Peyer's patch (tissue), 4 donors: ENCODE data around the gene CRTC1. TPM values are rescaled to one million over a fixed set of nuclear protein-coding genes. Genes with fewer than 3 reads are reported as not detected.
"Not testable (repeated sequence)": the region's sequence is repeated elsewhere in the genome, so short reads cannot be mapped to it uniquely, and the experiment has no call there.

ENCODE experiments used
- DNase-seq, 3 donors: peaks; one replicate each; pipeline ENCODE4 v3.0.0-alpha.2; 2017 to 2019
- H3K27ac ChIP-seq, 4 donors: fragments of 200-600 bp; sonication (generic); one replicate each; pipeline ENCODE4 v1.5.1; 2016 to 2019
- H3K27me3 ChIP-seq, 2 donors: fragments of 200-600 bp; sonication (generic); one replicate each; pipeline ENCODE4 v1.5.1; 2019
- H3K36me3 ChIP-seq, 3 donors: fragments of 200-600 bp; sonication (generic); one replicate each; pipeline ENCODE4 v1.5.1; 2016 to 2019
- H3K4me1 ChIP-seq, 4 donors: fragments of 200-600 bp; sonication (generic); one replicate each; pipeline ENCODE4 v1.5.1; 2016 to 2019
- H3K4me3 ChIP-seq, 4 donors: fragments of 200-600 bp; sonication (generic); 1 replicate in 3 of 4; 2 replicates in 1 of 4; pipeline ENCODE4 v1.5.1; 2016 to 2019; ENCODE audit warnings: mild to moderate bottlenecking in 1 of 4
- H3K9me3 ChIP-seq, 4 donors: fragments of 200-600 bp; sonication (generic); one replicate each; pipeline ENCODE4 v1.5.1; 2016 to 2019; ENCODE audit warnings: mild to moderate bottlenecking in 1 of 4
- CTCF ChIP-seq, 6 experiments: fragments of 450-650 bp in 4 of 6; fragments of 200-600 bp in 2 of 6; sonication (generic) in 1 of 6; IDR thresholded peaks; one replicate each; pipeline ENCODE4 v1.5.1; 2017 to 2019; ENCODE audit warnings: antibody characterized with exemption in 6 of 6, mild to moderate bottlenecking in 3 of 6, moderate library complexity in 1 of 6
- POLR2A ChIP-seq, 2 donors: fragments of 450-650 bp; IDR thresholded peaks; one replicate each; pipeline ENCODE4 v1.5.1; 2017; ENCODE audit warnings: antibody characterized with exemption in 2 of 2, mild to moderate bottlenecking in 2 of 2, moderate library complexity in 2 of 2
- total RNA-seq, 4 donors: library from RNA; depleted of rRNA; stranded (reverse); fragments of >200 nt; gene quantifications; one replicate each; pipeline ENCODE4 v1.1.0, GENCODE V29; 2016

CRTC1 gene
- total RNA-seq, 4 donors from 2014 or later, result 5.1 to 21.5 (median 9.4) TPM

DNA sequence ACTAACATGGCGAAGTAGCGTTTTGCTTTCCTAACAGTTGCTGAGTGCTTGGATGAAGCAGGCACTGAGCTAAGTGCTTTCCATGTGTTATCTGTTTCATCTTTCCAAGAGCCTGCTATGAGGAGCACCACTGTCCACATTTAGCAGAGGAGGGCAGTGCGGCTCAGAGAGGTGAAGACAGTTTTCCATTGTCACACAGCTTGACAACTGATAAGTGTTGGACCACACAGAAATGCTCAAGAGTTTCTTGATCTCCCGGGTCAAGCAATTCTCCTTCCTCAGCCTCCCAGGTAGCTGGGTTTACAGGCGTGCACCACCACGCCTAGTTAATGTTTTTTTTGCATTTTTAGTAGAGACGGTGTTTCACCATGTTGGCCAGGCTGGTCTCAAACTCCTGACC is 6.8 kb upstream of the CRTC1 start:
- H3K27me3 ChIP-seq, result no peaks in the 10 kb centered on the region
- H3K9me3 ChIP-seq, result no peaks in the 10 kb centered on the region
- no peak overlapping the region for H3K4me3 ChIP-seq
- H3K27ac ChIP-seq, result no peak overlapping the region
- no peaks in the 10 kb centered on the region for H3K36me3 ChIP-seq
- peaks cover 0 to 12% (median 0%) of the 10 kb centered on the region in 4 donors for H3K4me1 ChIP-seq
- no peak for DNase-seq
- TF ChIP-seq POLR2A (IDR thresholded peaks at IDR 0.05) (no peak), CTCF (IDR thresholded peaks at IDR 0.05) (no peak)

DNA sequence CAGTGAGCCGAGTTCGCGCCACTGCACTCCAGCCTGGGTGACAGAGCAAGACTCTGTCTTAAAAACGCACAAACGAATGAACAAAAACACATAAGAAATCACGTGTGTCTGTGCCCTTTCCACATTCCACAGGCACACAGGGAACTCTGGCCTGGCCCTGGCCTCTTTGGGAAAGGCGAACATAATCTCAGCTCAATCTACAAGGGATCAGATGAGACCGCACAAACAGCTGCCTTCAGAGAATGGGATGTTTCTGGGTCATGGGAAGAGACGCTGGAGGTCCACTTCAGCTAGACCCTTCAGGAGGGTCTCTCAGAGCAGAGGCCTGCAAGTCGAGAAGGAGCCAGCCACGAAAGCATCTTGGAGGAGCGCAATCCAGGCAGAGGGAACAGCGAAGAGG is 6.3 kb upstream of the CRTC1 start:
- H3K4me1 ChIP-seq, result peaks cover 0 to 12% (median 0%) of the 10 kb centered on the region in 4 donors
- no peak for DNase-seq
- H3K27ac ChIP-seq, result no peak overlapping the region
- no peaks in the 10 kb centered on the region for H3K27me3 ChIP-seq
- no peaks in the 10 kb centered on the region for H3K9me3 ChIP-seq
- TF ChIP-seq CTCF (IDR thresholded peaks at IDR 0.05) (no peak), POLR2A (IDR thresholded peaks at IDR 0.05) (no peak)
- H3K36me3 ChIP-seq, result no peaks in the 10 kb centered on the region
- H3K4me3 ChIP-seq, result no peak overlapping the region

- H3K4me3 ChIP-seq, H3K9me3 ChIP-seq, H3K36me3 ChIP-seq, H3K27me3 ChIP-seq, H3K27ac ChIP-seq, DNase-seq: not testable (repeated sequence)
- H3K4me1 ChIP-seq, result peaks cover 0 to 26% (median 10%) of the 10 kb centered on the region in 4 donors
Observed at GRCh38 chr19:18680148-18680547, 3.3 kb upstream of the CRTC1 start.

DNA sequence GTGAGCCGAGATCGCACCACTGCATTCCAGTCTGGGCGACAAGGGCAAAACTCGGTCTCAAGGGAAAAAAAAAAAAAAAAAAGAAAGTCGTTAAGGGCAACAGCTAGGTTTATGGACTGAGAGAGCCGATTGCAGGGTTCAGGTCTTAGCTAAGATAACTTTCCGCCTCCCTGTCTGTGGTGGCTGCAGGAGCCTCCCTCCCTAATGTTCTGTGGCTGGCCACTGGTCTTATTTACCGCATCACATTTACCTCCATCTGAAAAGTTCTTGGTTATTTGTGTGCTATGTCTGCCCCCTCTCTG is 722 bp upstream of the CRTC1 start:
- no peaks in the 10 kb centered on the region for H3K36me3 ChIP-seq
- DNase-seq, result no peak
- no peaks in the 10 kb centered on the region for H3K9me3 ChIP-seq
- H3K4me3 ChIP-seq, result peak overlapping the region; percentile 53 to 88 (median 64)
- H3K27me3 ChIP-seq, result no peaks in the 10 kb centered on the region
- peaks cover 0 to 28% (median 10%) of the 10 kb centered on the region in 4 donors for H3K4me1 ChIP-seq
- H3K27ac ChIP-seq, result peak overlapping the region in 3 of 4 donors; percentile 71 to 85 (median 81)
- TF ChIP-seq CTCF (IDR thresholded peaks at IDR 0.05), result no peak
- TF ChIP-seq POLR2A (IDR thresholded peaks at IDR 0.05), result no peak

DNA sequence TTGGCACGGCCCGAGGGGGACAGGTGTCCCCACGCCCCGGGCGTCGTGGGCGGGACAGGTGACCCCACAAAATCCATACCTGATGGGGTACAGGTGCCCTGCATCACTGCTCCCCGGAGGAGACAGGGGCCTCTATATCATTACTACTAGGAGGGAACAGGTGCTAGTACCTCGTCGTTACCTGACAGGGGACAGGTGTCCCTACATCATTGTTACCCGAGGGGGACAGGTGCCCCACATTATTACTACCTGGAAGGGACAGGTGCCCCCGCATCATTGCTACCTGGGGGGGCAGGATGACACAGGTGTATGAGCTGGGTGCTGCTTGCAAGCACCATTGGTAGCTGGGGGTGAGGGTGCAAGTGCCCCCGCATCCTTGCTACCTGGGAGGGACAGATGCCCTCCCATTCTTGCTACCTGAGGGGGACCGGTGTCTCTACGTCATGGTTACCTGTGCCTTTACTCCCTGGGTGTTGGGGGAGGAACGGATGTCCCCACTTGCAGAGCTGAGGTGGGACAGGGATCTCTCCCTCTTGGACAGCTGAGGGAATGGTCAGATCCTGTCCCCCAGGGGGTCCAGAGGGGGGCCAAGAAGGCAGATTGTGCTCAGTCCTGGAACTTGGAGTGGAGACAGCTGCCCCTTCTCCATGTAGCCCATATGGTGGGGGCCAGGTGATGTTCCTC is 620 bp downstream of the CRTC1 start:
- H3K36me3 ChIP-seq, result no peaks in the 10 kb centered on the region
- no peaks in the 10 kb centered on the region for H3K9me3 ChIP-seq
- H3K4me3 ChIP-seq, result peak overlapping the region; percentile 53 to 88 (median 64)
- H3K4me1 ChIP-seq, result peaks cover 0 to 18% (median 10%) of the 10 kb centered on the region in 4 donors
- H3K27me3 ChIP-seq, result no peaks in the 10 kb centered on the region
- H3K27ac ChIP-seq, result peak overlapping the region in 3 of 4 donors; percentile 71 to 86 (median 85)
- DNase-seq, result no peak
- no peak for TF ChIP-seq CTCF (IDR thresholded peaks at IDR 0.05)
- TF ChIP-seq POLR2A (IDR thresholded peaks at IDR 0.05), result no peak

DNA sequence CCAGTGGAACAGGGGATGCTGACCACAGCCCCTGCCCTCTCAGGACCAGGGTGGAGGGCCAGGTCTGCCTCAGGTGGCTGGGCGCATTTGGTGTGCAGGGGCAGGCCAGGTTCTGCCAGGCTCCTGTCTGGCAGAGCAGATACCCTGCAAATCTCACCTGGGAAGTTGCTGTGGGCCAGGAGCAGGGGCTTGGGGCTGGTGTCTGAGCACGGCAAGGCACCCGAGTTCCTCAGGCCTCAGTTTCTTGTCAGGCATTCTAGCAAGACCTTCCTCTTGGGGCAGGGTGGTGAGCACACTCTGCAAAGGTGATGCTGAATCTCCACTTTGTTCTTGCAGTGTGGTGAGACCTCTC is 1.1 kb downstream of the CRTC1 start:
- TF ChIP-seq POLR2A (IDR thresholded peaks at IDR 0.05), result no peak
- TF ChIP-seq CTCF (IDR thresholded peaks at IDR 0.05), result no peak
- DNase-seq, result no peak
- H3K9me3 ChIP-seq, result no peaks in the 10 kb centered on the region
- no peaks in the 10 kb centered on the region for H3K36me3 ChIP-seq
- no peak overlapping the region for H3K27ac ChIP-seq
- peak overlapping the region in 1 of 4 donors; percentile 53 for H3K4me3 ChIP-seq
- H3K4me1 ChIP-seq, result peaks cover 0 to 18% (median 10%) of the 10 kb centered on the region in 4 donors
- no peaks in the 10 kb centered on the region for H3K27me3 ChIP-seq
